Colonic mucosa (tissue), 4 donors: ENCODE measurements around the gene ANKDD1A. TPM values are rescaled to one million over a fixed set of nuclear protein-coding genes. Genes with fewer than 3 reads are reported as not detected.
A peak's percentile ranks its signal among the peaks of the same experiment; 100 is the strongest.

Source experiments
- DNase-seq: peaks from one replicate; pipeline ENCODE4 v3.0.0-alpha.2; 2020
- H3K27ac ChIP-seq: fragments of 200-600 bp; one replicate; pipeline ENCODE4 v1.8.0; 2021
- H3K27me3 ChIP-seq: fragments of 200-600 bp; one replicate; pipeline ENCODE4 v1.8.0; 2021
- H3K36me3 ChIP-seq: fragments of 200-600 bp; one replicate; pipeline ENCODE4 v1.8.0; 2021
- H3K4me1 ChIP-seq: fragments of 200-600 bp; one replicate; pipeline ENCODE4 v1.8.0; 2021; ENCODE audit warnings: mild to moderate bottlenecking
- H3K4me3 ChIP-seq: fragments of 200-600 bp; one replicate; pipeline ENCODE4 v1.8.0; 2021
- H3K9ac ChIP-seq, 2 donors: one replicate each; pipeline ENCODE4 v1.7.0; 2013; ENCODE audit warnings: control low read depth in 2 of 2, low read depth in 2 of 2, low read length in 2 of 2
- H3K9me3 ChIP-seq: fragments of 200-600 bp; one replicate; pipeline ENCODE4 v1.8.0; 2021
- CTCF ChIP-seq: fragments of 200-600 bp; IDR thresholded peaks from one replicate; pipeline ENCODE4 v1.8.0; 2022; ENCODE audit warnings: antibody characterized with exemption, mild to moderate bottlenecking
- intact Hi-C: fragments of 100-400 bp; cut with DNase I; formaldehyde crosslinking; loops from one replicate; pipeline ENCODE4 v1.14.1; 2022
- total RNA-seq, 2 donors: library from RNA; stranded (reverse); fragmentation: NEBNext Ultra II Directional in 1 of 2; extraction: Animal tissue kit (Norgen Biotek cat#: 25700) in 1 of 2; gene quantifications; one replicate each; pipeline ENCODE4 v1.2.1, GENCODE V29; 2021
- donor health status: healthy.
- donor health status: DM: no; HTN: no; CAD: no.
- donor health status: DM: no; HTN: no; CAD: no.

ANKDD1A gene
- total RNA-seq, 2 donors from 2014 or later = 0.32 to 1.9 TPM

DNA sequence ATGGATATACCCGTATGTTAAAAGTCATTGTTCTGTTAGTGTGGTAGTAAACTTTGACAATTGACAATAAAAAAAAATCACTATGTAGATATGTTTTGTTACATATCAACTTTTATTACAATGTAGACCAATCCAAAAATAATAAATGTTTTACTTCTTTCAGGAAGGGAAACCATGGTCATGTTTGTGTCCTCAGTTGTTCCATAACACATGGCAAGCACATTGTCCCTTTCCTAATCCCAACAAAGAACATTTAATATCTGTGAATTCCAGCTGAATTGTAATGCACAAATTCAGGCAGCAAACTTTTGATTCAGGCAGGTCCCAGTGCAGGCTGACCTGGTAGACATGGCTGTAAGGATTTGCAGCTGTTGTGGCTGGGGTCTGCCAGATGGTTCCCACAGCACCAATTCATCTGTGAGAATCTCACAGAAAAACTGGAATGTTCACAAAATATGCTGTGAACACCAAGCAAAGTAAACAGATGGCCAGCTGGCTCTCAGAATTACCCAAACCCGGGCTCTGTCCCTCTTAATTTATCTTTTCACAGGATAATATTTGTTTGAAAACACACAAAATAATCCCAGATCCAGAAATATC is 79.9 kb downstream of the ANKDD1A start:
- no peak for DNase-seq
- Histone ChIP-seq H3K27me3 (no peaks in the 10 kb centered on the region), H3K4me1 (peaks cover 10% of the 10 kb centered on the region), H3K27ac (no peak overlapping the region), H3K9me3 (no peaks in the 10 kb centered on the region), H3K4me3 (no peak overlapping the region), H3K36me3 (no peaks in the 10 kb centered on the region), H3K9ac (peak overlapping the region in 1 of 2 donors; percentile 46)
- intact Hi-C loops = no loop called here
- TF ChIP-seq CTCF = no peak

DNA sequence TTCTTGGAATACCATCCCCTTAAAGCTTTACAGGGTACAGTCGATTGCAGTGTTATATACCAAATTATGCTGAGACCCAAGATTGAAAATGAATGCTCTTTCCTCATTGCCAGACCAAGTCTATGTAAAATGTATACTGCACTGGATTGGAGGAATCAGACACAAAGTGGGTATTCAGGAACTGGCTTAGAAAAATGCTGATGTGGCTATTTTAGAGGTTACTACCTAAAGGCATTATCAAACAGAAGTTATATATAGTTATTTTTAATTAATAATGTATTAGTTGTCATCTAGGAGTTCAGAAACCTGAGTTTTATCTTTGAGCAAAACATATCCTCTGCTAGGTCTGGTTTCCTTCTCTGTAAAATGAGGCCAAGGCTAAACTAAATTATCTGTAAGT is 81.6 kb downstream of the ANKDD1A start:
- TF ChIP-seq CTCF = no peak
- Histone ChIP-seq H3K9me3 (no peaks in the 10 kb centered on the region), H3K4me3 (no peak overlapping the region), H3K4me1 (peaks cover 10% of the 10 kb centered on the region), H3K9ac (no peak overlapping the region), H3K27ac (no peak overlapping the region), H3K36me3 (no peaks in the 10 kb centered on the region), H3K27me3 (no peaks in the 10 kb centered on the region)
- intact Hi-C loops = no loop called here
- DNase-seq = no peak

- Histone ChIP-seq H3K27me3 (no peaks in the 10 kb centered on the region), H3K9ac (no peak overlapping the region), H3K36me3 (no peaks in the 10 kb centered on the region), H3K9me3 (no peaks in the 10 kb centered on the region), H3K27ac (no peak overlapping the region), H3K4me1 (no peaks in the 10 kb centered on the region), H3K4me3 (no peak overlapping the region)
- no peak for DNase-seq
- TF ChIP-seq CTCF = no peak
- intact Hi-C loops = no loop called here
These were observed 85.4 kb downstream of the ANKDD1A start for GRCh38 chr15:64997066-64997465.

- H3K27me3 ChIP-seq = no peaks in the 10 kb centered on the region
- H3K36me3 ChIP-seq = no peaks in the 10 kb centered on the region
- H3K4me1 ChIP-seq = no peaks in the 10 kb centered on the region
- no peak overlapping the region for H3K4me3 ChIP-seq
- intact Hi-C loops = no loop called here
- TF ChIP-seq CTCF = no peak
- no peak overlapping the region for H3K27ac ChIP-seq
- no peak overlapping the region for H3K9ac ChIP-seq
- no peaks in the 10 kb centered on the region for H3K9me3 ChIP-seq
- DNase-seq = no peak
These were observed 86.2 kb downstream of the ANKDD1A start for GRCh38 chr15:64997745-64998375.

- Histone ChIP-seq H3K4me3 (no peak overlapping the region), H3K36me3 (no peaks in the 10 kb centered on the region), H3K27ac (no peak overlapping the region), H3K27me3 (no peaks in the 10 kb centered on the region), H3K9ac (no peak overlapping the region), H3K9me3 (no peaks in the 10 kb centered on the region), H3K4me1 (no peaks in the 10 kb centered on the region)
- DNase-seq = no peak
- no peak for TF ChIP-seq CTCF
- intact Hi-C loops = no loop called here
These were observed 93.3 kb downstream of the ANKDD1A start for GRCh38 chr15:65004993-65005392.
